Raji (cell line): ENCODE measurements around the gene PAF1.

Source experiments
- POLR2A ChIP-seq: IDR thresholded peaks from 2 replicates; pipeline ENCODE4 v1.6.1; 2011; ENCODE audit warnings: low read depth, low read length, control low read depth; ENCODE audit not compliant: insufficient read depth

Gene PAF1

DNA sequence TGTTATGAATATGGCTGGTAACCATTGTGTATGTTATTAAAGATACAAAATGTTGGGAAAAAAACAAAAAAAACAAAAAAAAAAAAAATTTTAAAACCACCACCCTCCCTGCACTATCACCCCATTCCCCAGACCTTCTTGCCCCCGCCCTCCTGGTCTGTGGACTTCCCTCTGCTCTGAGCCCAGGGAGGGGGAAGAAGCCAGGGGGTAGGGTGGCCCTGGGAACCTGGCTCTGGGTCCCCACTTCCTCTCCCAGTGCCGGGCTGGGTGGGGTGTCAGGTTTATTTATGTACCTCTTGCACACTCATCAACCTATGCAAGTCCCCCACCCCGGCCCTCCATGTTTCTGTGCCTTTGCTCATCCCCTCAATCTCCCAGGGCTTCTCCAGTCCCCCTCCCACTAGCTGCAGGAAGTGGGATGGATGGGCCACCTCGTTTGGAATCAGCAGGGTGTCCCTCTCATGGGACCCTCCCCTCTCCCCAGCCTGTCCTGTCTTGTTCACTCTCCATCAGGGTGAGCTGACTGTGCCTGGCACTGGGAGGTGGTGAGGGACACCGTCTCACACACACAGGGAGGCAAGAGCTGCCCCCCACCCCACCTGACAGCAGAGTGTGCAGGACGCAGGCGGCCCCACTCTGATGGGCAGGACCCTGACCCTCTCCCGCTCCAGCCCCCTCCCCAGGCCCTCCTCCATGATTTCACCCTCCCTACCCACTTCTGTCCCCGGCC, 5.9 kb downstream of the PAF1 start:
- no peak for TF ChIP-seq POLR2A

DNA sequence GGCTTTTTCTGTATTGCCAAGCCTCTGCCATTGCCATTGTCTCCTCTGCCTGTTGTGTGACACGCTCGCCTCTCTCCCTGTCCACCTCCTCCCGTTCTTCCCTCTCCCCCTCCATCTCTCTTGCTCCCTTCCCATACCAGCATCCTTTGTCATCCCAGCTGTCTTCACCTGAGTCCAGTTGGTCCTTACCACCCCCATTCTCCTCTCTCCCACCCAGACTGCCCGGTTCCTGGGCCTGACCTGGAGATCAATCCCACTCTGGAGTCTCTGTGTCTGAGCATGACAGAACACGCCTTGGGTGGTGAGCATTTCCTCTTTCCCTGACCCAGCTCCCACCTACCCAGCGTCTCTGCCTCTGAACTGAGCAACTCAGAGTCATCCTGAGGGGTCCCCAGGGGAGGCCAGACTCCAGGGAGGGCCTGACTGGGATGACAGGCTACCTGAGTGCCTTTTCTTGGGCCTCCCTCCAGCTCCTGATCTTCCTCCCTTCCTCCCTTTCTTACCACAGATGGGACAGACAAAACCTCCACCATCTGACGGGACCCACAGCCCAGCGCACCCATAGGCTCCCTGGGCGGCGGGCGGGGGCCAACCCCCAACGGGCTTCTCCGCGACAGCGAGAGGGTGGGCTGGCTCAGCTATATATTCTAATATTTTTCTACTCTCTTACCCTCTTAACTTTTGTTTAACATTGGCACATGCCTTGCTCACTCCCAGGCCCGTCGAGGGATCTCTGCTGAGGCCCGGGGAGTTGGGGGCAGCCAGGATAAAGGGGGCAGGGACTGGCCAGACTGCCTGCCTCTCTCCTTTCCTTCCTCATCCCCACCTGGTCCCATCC, 7.7 kb downstream of the PAF1 start:
- TF ChIP-seq POLR2A, result no peak

DNA sequence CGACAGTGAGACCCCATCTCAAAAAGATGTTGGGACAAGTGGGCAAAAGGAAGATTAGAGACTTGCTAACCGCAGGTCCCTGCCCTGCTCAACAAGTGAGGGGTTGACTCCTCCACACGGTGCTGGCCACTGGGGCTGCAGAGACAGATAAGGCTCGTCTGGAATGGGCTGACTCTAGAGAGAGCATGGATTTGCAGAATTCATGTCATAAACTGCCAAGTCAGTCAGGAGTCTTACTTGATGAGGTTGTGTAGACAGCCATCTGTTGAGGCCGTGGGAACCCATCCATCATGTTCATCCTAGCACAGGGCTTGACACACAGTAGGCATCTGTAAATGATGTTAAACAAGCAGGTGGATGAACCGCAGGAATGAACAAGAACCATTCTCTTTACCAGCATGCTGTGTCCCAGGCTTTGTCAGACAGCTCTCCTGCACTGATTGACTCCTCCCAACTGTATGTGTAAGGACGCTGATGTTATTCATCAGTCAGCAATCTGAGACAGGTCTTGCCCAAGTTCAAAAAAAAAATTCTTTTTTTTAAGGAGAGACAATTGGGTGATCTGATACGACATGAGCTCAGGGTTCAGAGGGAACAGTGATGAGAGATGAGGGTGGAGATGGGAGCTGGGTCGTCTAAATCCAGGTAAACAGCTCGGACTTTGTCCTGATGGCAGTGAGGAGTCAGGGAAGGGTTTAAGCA, 8.8 kb downstream of the PAF1 start:
- TF ChIP-seq POLR2A, result no peak

DNA sequence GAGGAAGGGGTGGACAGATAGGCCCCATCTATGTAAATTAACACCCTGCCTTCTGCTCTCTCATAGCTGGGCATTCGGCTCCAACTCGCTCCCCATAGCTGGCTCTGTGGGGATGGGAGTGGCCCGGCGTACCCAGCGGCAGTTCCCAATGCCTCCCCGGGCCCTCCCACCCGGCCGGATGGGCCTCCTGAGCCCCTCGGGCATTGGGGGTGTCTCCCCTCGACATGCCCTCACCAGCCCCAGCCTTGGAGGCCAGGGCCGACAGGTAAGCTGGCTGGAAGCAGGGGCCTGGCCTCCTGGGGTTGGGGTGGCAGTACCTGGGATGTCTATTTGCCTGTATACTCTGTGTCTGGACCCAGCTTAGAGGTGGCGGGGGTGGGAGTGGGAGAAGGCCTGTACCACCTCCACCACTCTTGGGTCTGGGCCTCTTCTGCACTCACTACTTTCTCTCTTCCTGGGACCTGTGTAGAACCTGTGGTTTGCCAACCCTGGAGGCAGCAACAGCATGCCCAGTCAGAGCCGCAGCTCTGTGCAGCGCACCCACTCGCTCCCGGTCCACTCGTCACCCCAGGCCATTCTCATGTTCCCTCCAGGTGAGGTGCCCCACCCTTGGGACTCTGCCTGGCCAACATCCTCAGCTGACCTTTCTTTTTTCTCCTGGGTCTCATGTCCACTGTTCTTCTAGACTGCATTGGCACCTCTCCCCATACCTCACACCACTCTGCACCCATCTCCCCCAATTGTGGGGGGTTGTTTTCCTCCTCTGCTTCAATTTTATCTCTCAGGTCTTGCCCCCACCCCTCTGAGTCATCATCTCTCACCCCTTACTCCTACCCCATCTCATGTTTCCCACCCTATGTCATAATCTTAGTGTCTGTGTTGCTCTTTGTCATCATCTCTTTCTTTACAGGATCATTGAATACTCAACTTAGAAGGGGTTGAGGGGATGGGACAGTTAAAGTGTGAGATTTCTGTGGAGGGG, 10.1 kb downstream of the PAF1 start:
- no peak for TF ChIP-seq POLR2A

DNA sequence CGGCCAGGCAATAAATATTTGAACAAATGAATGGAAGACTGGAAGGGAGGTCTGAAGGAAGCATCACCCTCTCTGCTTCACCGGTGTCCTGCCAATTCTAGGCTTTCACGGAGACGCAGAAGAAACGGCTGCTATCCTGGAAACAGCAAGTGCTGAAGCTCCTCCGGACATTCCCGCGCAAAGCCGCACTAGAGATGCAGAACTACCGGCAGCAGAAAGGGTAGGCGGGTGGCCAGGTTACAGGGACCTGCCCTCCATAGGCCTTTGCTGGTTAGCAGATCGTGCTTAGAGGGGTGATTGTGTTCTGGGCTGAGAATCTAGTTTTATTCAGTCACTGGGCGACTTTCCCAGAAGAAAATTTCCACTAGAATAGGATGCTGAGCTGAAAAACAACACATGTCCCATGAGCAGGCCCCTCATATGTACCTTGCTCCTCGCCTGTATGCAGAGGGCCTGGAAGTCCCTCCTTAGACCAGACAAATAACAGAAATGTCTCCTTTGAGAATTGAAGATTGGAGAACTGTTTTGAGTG, 11.0 kb downstream of the PAF1 start:
- TF ChIP-seq POLR2A, result no peak

DNA sequence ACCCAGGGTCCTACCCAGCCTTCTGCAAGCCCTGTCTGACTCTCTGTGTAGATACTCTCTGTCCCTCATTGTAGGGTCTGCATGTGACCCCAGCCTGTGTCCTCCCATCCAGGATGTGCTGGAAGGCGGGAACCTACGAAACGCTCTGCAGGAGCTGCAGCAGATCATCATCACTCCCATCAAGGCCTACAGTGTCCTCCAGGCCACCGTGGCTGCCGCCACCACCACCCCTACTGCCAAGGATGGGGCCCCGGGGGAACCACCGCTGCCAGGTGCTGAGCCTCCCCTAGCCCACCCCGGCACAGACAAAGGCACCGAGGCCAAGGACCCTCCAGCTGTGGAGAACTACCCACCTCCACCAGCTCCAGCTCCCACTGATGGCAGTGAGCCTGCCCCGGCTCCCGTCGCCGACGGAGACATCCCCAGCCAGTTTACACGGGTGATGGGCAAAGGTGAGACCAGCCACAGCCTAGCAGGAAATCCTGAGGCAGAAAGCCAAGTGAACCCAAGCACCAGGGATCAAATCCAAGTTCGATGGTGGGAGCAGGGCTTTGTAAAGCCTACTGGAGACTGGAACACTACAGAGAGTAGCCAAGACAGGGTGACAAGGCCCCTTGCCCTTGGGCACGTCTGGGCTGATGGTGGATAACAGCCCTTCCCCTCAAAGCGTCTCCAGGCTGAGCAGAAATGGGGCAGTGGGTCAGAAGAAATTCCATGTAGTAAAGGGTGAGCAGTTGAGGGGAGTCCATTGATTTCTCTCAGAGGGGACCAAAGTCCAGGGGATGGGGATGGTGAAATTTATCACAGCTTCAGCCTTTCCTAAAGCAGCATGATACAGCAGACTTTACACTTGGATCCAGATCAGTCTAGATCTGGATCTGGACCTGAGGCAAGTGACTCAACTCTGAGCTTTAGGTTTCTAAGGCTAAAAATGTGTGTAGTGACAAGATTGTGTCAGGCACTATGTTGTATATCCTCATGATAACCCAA, 13.2 kb downstream of the PAF1 start:
- TF ChIP-seq POLR2A, result no peak

DNA sequence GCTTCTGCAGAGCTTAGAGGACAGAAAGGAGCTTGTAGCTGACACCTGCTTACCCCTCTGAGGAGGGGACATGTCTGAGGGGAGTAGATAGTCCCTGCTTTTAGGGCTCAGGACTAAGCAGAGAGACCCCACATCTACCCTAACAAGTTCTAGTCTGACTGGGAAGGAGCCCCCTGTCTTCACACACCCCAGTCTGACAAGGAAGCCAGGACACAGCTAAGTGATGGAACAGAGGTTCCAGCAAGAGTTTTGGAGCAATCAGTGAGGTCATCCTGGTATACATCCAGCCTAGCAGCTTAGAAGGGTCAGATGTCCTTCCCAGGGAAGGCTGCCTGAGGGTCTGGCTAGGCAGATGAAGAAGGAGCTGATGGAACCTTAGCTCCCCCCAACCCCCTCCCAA, 15.0 kb downstream of the PAF1 start:
- TF ChIP-seq POLR2A, result no peak

DNA sequence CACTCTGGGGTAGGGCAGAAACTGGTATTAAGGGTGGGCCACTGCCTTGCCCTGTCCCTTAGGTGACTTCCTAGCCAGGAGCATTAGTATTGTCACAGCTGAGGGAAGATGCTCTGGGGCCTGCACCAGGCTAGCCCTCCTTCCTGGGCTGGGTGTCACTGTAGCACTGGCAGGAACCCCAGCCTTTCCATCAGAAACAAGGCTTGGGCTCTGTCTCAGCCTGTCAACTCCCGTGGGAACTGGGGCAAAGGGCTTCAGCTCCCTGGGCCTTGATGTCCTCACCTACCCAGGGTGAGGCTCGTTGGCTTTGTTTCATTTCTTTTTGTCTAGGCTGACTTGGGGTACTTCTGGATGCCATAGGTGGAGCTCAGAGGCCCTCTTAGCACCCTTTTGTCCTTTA, 18.0 kb downstream of the PAF1 start:
- TF ChIP-seq POLR2A, result no peak

DNA sequence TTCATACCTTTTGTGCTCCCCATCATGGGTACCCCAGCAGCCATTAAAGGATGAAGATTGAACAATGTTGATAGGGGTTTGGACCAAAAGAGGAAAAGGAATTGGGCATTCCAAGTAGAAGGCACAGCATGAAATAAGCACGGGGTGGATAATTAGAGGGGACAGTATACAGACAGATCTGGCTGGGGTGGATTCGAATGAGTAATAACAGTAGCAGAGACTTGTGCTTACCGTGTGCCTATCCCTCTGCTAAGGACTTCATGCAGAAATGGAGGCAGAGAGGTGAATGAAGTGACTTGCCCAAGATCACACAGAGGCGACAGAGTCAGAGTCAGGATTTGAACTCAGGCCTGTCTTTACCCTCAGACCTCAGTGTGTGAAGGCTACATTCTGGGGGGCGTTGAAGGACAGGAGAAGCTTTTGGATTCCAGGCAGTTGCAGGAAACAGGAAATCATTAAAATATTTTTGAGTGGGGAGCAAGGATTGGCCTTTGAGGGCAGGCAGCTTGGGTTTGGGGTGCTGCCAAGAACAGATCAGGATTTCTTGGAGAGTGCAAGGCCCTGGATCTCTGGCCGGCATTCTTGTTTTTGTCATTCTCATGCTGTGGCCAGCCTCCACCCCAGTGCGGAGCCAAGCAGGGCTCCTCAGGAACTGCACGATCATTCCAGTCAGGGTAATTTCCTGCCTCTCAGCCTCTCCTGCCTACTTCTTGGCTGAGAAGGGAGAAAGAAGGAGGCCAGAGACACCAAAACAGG, 18.7 kb downstream of the PAF1 start:
- no peak for TF ChIP-seq POLR2A

DNA sequence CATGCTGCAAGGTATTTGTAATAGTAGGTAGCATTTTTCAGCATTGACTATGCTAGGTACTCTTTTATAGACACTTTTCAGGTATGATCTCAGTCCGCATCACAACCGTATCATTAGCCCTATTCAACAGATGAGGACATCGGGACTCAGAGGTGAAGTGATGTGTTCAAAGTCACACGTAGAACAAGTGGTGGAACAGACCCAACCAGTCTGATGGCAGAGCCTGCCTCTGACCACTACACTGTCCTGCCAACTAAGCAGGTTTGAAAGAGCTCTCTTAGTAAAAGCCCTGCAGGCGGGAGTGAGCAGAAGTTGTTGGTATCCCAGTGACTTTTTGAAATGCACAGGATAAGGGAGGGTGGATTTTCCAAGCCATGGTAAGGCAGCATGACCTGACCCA, 20.2 kb downstream of the PAF1 start:
- TF ChIP-seq POLR2A, result no peak

DNA sequence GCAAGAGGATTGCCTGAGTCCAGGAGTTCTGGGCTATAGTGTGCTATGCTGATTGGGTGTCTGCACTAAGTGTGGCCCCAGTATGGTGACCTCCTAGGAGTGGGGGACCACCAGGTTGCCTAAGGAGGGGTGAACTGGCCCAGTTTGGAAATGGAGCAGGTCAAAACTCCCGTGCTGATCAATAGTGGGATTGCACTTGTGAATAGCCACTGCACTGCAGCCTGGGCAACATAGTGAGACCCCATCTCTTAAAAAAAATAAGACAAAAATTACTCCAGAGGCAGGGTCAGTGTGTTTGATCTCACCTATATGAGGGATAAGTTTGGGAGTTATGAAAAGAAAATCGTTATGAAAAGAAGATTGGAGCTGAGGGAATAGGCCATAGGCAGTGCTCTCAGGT, 21.7 kb downstream of the PAF1 start:
- TF ChIP-seq POLR2A, result no peak

DNA sequence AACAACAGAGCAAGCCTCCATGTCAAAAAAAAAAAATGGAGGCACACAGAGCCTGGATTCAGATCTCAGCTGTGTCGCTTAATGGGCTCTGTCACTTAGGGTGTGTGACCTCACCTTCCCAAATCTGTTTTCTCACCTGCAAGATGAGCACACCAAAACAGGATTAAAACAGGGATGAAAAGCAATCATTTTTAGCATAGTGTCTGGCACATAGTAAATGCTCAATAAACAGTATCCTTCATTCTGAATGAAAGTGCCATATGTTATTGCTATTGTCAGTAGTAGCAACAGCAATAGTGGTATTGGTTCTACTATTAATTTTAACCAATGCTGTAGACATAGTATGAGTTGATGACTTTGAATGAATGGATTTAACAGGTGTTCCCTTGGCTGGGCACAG, 25.4 kb downstream of the PAF1 start:
- TF ChIP-seq POLR2A, result no peak

DNA sequence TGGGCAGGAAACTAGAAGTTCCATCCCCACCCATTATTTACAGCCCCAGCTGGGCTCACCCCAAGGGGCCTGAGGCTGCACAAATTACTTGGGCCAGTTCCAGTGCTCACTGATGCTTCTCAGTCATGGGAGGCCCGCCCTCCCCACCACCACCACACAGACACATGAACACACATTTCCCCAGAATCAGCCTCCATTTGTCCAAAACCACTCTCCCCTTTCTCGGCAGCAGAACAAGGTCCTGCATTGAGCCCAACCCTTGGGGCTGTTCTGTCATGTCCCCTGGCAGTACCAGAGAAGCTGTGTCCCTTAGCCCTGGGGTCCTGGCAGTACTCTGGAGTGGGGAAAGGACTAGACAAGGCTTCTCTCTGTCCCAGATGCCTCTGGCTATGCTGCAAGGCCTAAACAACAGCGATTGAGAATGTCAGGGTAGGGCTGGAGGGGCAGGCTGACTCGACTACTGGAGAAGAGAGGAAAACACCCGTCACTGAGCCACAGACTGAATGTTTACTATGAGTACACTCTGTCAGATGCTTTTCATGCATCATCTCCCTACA, 26.9 kb downstream of the PAF1 start:
- TF ChIP-seq POLR2A, result no peak
